Keratinocyte (primary cell): ENCODE results near the gene COX4I2. TPM values are rescaled to one million over a fixed set of nuclear protein-coding genes. Genes with fewer than 3 reads are reported as not detected.

Experiments used
- DNase-seq: peaks from one replicate; pipeline ENCODE4 v3.0.0-alpha.2; 2011; ENCODE audit warnings: low read depth, missing footprints, low spot score
- FAIRE-seq: peaks from 2 replicates; lab custom pipeline; 2011; peaks lifted over from hg19 to GRCh38; lab: Jason Lieb, UNC
- H2AFZ ChIP-seq: 2 replicates; pipeline ENCODE4 v1.6.0; 2012; ENCODE audit warnings: low read length, control low read depth, inconsistent platforms; ENCODE audit not compliant: control insufficient read depth
- H3K27ac ChIP-seq: 2 replicates; pipeline ENCODE4 v1.5.1; 2011; ENCODE audit warnings: low read length; ENCODE audit not compliant: control insufficient read depth, insufficient read depth
- H3K27me3 ChIP-seq: 3 replicates; pipeline ENCODE4 v1.6.0; 2011; ENCODE audit warnings: low read length; ENCODE audit not compliant: control insufficient read depth, insufficient read depth; ENCODE audit errors: extremely low read depth
- H3K36me3 ChIP-seq, 2 experiments: 2 replicates in 1 of 2; 3 replicates in 1 of 2; pipeline ENCODE4 v1.5.1; 2011; ENCODE audit warnings: low read length in 2 of 2, mild to moderate bottlenecking in 1 of 2; ENCODE audit not compliant: control insufficient read depth in 2 of 2, insufficient read depth in 2 of 2; ENCODE audit errors: extremely low read depth in 1 of 2
- H3K4me1 ChIP-seq: 3 replicates; pipeline ENCODE4 v1.5.1; 2011; ENCODE audit warnings: low read length; ENCODE audit not compliant: control insufficient read depth, insufficient read depth; ENCODE audit errors: extremely low read depth
- H3K4me2 ChIP-seq: 3 replicates; pipeline ENCODE4 v1.6.0; 2011; ENCODE audit warnings: low read depth, low read length; ENCODE audit not compliant: control insufficient read depth, insufficient read depth; ENCODE audit errors: extremely low read depth
- H3K4me3 ChIP-seq, 3 experiments: fragments of 200-600 bp in 1 of 3; sonication (generic) in 1 of 3; 2 replicates in 2 of 3; 3 replicates in 1 of 3; pipeline ENCODE4 v1.5.1; 2011 to 2016; ENCODE audit warnings: low read length in 3 of 3, mild to moderate bottlenecking in 3 of 3, control low read depth in 2 of 3, inconsistent platforms in 1 of 3, low read depth in 1 of 3, mixed read lengths in 1 of 3, mixed run types in 1 of 3, moderate library complexity in 1 of 3; ENCODE audit not compliant: control insufficient read depth in 2 of 3, insufficient read depth in 2 of 3; ENCODE audit errors: extremely low read depth in 1 of 3
- H3K79me2 ChIP-seq: 2 replicates; pipeline ENCODE4 v1.6.0; 2012; ENCODE audit warnings: low read length; ENCODE audit not compliant: control insufficient read depth, insufficient read depth
- H3K9ac ChIP-seq: 3 replicates; pipeline ENCODE4 v1.6.0; 2011; ENCODE audit warnings: low read length; ENCODE audit not compliant: control insufficient read depth, insufficient read depth; ENCODE audit errors: extremely low read depth
- H3K9me1 ChIP-seq: 3 replicates; pipeline ENCODE4 v1.6.0; 2011; ENCODE audit warnings: low read length; ENCODE audit not compliant: control insufficient read depth, insufficient read depth; ENCODE audit errors: extremely low read depth
- H3K9me3 ChIP-seq: 2 replicates; pipeline ENCODE4 v1.5.1; 2012; ENCODE audit warnings: low read depth, low read length; ENCODE audit not compliant: control insufficient read depth
- H4K20me1 ChIP-seq: 3 replicates; pipeline ENCODE4 v1.6.0; 2011; ENCODE audit warnings: low read length; ENCODE audit not compliant: control insufficient read depth, insufficient read depth; ENCODE audit errors: extremely low read depth
- CTCF ChIP-seq, 3 experiments: IDR thresholded peaks in 1 of 3; conservative IDR thresholded peaks in 1 of 3; optimal IDR thresholded peaks in 1 of 3; 2 replicates in 2 of 3; 3 replicates in 1 of 3; pipeline versions ENCODE3 to v1.5.1; 2011; ENCODE audit warnings: low read length in 3 of 3, mild to moderate bottlenecking in 3 of 3, moderate library complexity in 2 of 3, control low read depth in 1 of 3, inconsistent platforms in 1 of 3; ENCODE audit not compliant: insufficient read depth in 2 of 3; ENCODE audit errors: extremely low read depth in 1 of 3
- EZH2 ChIP-seq: IDR thresholded peaks from one replicate; pipeline ENCODE4 v1.6.1; 2012; ENCODE audit warnings: inconsistent platforms, mild to moderate bottlenecking, low read length, moderate library complexity
- dilution Hi-C: fragments of 300-500 bp; cut with MboI; formaldehyde crosslinking; loops from one replicate; pipeline ENCODE4 v1.7.0; 2020; ENCODE audit warnings: low sequenced_read_pairs; ENCODE audit not compliant: extremely low pct_ligation_motif_present
- polyA plus RNA-seq, 5 experiments: library from polyadenylated mRNA; depleted of rRNA in 3 of 5; stranded (reverse) in 3 of 5; stranded (forward) in 1 of 5; unstranded in 1 of 5; fragments of >200 nt; gene quantifications; 1 replicate in 1 of 5; 2 replicates in 3 of 5; 3 replicates in 1 of 5; pipeline versions ENCODE4 v1.2.1 to v1.2.3, GENCODE V29; 2011 to 2012; ENCODE audit warnings: missing spikeins in 2 of 5, low read depth in 1 of 5, low replicate concordance in 1 of 5

The COX4I2 gene
- polyA plus RNA-seq, 1 donor (not counting 4 experiments of a cell fraction or from before 2014, with no cell fraction given): not detected

DNA sequence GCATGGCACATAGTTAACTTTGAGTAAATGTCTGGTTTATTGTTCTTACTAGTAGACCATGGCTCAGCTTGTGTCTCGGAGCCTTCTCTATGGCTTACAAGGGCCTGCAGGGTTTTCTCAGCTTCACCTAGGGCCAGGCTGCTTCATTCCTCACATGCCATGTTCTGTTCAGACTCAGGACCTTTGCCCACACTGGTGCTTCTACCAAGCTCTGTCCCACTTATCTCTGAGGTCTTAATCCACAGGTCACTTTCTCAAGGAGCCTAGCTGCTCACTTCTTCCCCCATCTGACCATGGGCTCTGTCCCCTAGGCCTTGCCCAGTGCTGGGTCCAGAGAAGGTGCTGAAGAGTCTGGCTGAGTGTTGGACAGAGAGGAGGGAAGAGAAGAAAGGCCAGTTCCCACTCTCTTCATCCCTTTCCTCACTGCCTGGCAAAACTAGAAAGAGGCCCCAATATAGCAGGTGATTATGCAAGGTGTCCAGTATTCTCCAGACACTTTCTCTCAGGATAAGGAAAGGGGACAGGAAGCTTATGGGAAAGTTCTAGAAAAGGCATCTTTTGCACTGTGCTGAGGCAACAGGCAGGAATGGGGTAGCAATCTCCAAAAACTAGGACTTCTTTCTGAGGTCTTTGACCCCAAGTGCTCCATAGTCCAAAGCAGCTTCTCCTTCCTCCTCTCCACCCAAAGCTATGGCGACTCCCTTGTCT, 40.0 kb downstream of the COX4I2 start:
- peaks cover 2% of the 10 kb centered on the region for H4K20me1 ChIP-seq
- H3K27me3 ChIP-seq: no peaks in the 10 kb centered on the region
- no peak overlapping the region for H3K9ac ChIP-seq
- no peak overlapping the region for H3K4me2 ChIP-seq
- FAIRE-seq (no peak), DNase-seq (no peak)
- peaks cover 22 to 37% of the 10 kb centered on the region in 2 experiments for H3K36me3 ChIP-seq
- peaks cover 88% of the 10 kb centered on the region for H3K79me2 ChIP-seq
- peaks cover 42% of the 10 kb centered on the region for H3K4me1 ChIP-seq
- H2AFZ ChIP-seq: no peak overlapping the region
- TF ChIP-seq CTCF (optimal IDR thresholded peaks at IDR 0.05 in 1 of 3, IDR thresholded peaks at IDR 0.05 in 1 of 3, conservative IDR thresholded peaks at IDR 0.05 in 1 of 3; ENCODE audit: extremely low read depth in 1 of 3, insufficient read depth in 2 of 3, low read length in 3 of 3) (no peak), EZH2 (no peak)
- dilution Hi-C loops: no loop called here
- H3K27ac ChIP-seq: no peak overlapping the region
- no peaks in the 10 kb centered on the region for H3K9me3 ChIP-seq
- H3K4me3 ChIP-seq: no peak overlapping the region
- H3K9me1 ChIP-seq: peaks cover 3% of the 10 kb centered on the region

DNA sequence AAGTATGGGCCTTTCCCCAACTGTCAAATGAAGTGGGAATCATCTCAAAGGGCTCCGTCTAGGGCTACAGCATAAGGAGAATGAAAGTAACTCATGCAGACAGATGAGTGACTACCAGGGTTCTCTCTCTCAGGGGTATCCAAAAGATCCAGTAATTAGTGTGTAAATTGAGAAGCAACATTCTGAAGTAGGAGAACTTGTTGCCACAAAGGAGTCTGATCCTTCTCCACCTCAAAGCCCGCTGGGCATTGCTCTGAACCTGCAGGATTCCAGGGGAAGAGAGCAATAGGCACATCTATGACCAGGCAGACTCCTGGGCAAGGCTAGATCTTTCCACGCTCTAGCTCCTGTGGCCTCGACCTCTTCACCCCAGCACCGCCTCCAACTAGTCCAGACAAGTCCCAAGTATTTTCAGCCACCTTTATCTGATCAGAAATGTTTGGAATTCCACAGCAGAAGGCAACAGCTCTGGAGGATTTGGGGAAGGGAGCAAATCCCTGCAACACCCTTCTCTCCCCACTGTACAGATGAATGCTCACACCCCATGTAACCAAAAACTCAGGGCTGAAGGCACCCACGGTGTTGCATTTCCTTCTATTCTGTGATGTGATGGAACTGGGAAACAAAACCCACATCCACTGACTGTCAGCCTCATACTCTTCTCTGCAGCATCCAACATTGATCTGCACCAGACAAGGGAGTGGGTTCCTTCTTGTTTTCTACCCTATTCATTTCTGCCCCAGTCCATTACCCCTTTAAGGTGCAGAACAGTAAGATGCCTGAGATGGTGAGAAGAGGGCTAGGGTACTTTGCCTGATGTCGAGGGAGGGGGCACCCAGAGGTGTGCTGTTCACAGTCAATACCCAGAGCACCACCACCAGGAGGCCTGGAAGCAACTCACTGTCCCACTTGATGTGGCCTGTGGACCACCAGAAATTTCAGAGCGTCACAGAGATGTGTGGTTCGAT, 41.0 kb downstream of the COX4I2 start:
- Histone ChIP-seq H3K27ac (no peak overlapping the region), H3K27me3 (no peaks in the 10 kb centered on the region), H3K9ac (peak overlapping the region; percentile 1), H3K4me3 (no peak overlapping the region), H3K4me1 (peaks cover 42% of the 10 kb centered on the region), H3K36me3 (peaks cover 26 to 40% of the 10 kb centered on the region in 2 experiments), H3K9me1 (peaks cover 3% of the 10 kb centered on the region), H3K4me2 (peak overlapping the region; percentile 42), H2AFZ (no peak overlapping the region), H4K20me1 (peaks cover 2% of the 10 kb centered on the region), H3K9me3 (no peaks in the 10 kb centered on the region), H3K79me2 (peaks cover 88% of the 10 kb centered on the region)
- dilution Hi-C loops: no loop called here
- DNase-seq (no peak), FAIRE-seq (no peak)
- TF ChIP-seq CTCF (optimal IDR thresholded peaks at IDR 0.05 in 1 of 3, IDR thresholded peaks at IDR 0.05 in 1 of 3, conservative IDR thresholded peaks at IDR 0.05 in 1 of 3; ENCODE audit: extremely low read depth in 1 of 3, insufficient read depth in 2 of 3, low read length in 3 of 3) (peak in 1 of 3 experiments; percentile 6), EZH2 (no peak)
